ENCODE measurements around the gene FAM83C. TPM values are rescaled to one million over a fixed set of nuclear protein-coding genes. Genes with fewer than 3 reads are reported as not detected.

Gene FAM83C
- total and polyA plus RNA-seq, 2 experiments from 2014 or later = not detected

DNA sequence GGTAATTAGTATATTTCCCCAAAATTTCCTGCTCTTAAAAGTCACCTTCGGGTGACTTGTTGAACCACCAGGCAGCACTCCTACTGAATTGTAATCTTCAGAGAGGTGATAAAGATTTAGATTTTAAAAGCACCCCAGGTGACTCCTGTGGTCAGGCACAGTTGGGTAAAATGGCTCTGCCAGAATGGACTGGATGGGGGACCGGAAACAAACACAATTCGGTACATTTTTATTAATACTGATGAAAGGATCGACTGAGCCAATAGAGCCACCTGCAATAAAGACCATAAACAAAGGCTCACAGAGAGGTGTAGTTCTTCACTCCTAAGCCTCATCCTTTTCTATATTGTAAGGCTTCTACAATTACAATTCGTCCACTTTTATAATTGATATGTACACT, 19.6 kb upstream of the FAM83C start:
- H3K4me1 ChIP-seq (ENCODE audit: insufficient read depth) = peaks cover 78% of the 10 kb centered on the region
- H3K27me3 ChIP-seq (replicated peaks; ENCODE audit: insufficient read depth) = no peaks in the 10 kb centered on the region
- H3K9ac ChIP-seq = peak overlapping the region; percentile 50
- no peak for DNase-seq
- H4K20me1 ChIP-seq (ENCODE audit: insufficient read depth) = no peaks in the 10 kb centered on the region
- 87 to 89% methylated on average over 5 of the region's 5 CpGs for WGBS, 2 experiments (ENCODE audit: low coverage in 1 of 2, low lambda C conversion rate in 2 of 2, missing lambda C conversion rate in 2 of 2)
- no peaks in the 10 kb centered on the region for H3K79me2 ChIP-seq (ENCODE audit: insufficient read depth)
- H3F3A ChIP-seq (ENCODE audit: insufficient read depth) = peaks cover 69% of the 10 kb centered on the region
- H3K36me3 ChIP-seq (ENCODE audit: low read depth) = no peaks in the 10 kb centered on the region
- peak overlapping the region; percentile 74 for H3K4me2 ChIP-seq (ENCODE audit: unreplicated experiment)
- H3K9me3 ChIP-seq (ENCODE audit: low read depth) = no peaks in the 10 kb centered on the region
- peak overlapping the region; percentile 79 for H3K27ac ChIP-seq
- H3K9me2 ChIP-seq (ENCODE audit: insufficient read depth) = no peaks in the 10 kb centered on the region
- no peak overlapping the region for H2AFZ ChIP-seq
- 0 out of 2 replicates have a peak overlapping the region, but pooled peaks have one; percentile 10 for H3K4me3 ChIP-seq
- TF ChIP-seq EZH2phosphoT487 (IDR thresholded peaks at IDR 0.05; ENCODE audit: insufficient read depth, low read depth) (no peak), EZH2 (IDR thresholded peaks at IDR 0.05; ENCODE audit: insufficient read depth, poor library complexity, severe bottlenecking) (no peak)
- in situ Hi-C loops (cut with MboI) = no loop called here

GRCh38 chr20:35311409-35311808, 19.2 kb upstream of the FAM83C start:
- DNase-seq = peak; percentile 66
- H3K4me2 ChIP-seq (ENCODE audit: unreplicated experiment) = peak overlapping the region; percentile 74

GRCh38 chr20:35307666-35308653, 15.7 kb upstream of the FAM83C start:
- no peaks in the 10 kb centered on the region for H3K27me3 ChIP-seq (replicated peaks; ENCODE audit: insufficient read depth)
- H3F3A ChIP-seq (ENCODE audit: insufficient read depth) = peaks cover 66% of the 10 kb centered on the region
- no peak for TF ChIP-seq EZH2phosphoT487 (IDR thresholded peaks at IDR 0.05; ENCODE audit: insufficient read depth, low read depth)
- no peak for TF ChIP-seq EZH2 (IDR thresholded peaks at IDR 0.05; ENCODE audit: insufficient read depth, poor library complexity, severe bottlenecking)
- H3K9ac ChIP-seq = peak overlapping the region; percentile 66
- no peaks in the 10 kb centered on the region for H4K20me1 ChIP-seq (ENCODE audit: insufficient read depth)
- in situ Hi-C loops (cut with MboI) = no loop called here
- H3K4me1 ChIP-seq (ENCODE audit: insufficient read depth) = peaks cover 90% of the 10 kb centered on the region
- no peaks in the 10 kb centered on the region for H3K36me3 ChIP-seq (ENCODE audit: low read depth)
- no peak overlapping the region for H2AFZ ChIP-seq
- no peak overlapping the region for H3K4me3 ChIP-seq
- H3K4me2 ChIP-seq (ENCODE audit: unreplicated experiment) = peak overlapping the region; percentile 51
- 27% methylated on average over 13 of the region's 13 CpGs for WGBS, 2 experiments (ENCODE audit: low coverage in 1 of 2, low lambda C conversion rate in 2 of 2, missing lambda C conversion rate in 2 of 2)
- H3K27ac ChIP-seq = peak overlapping the region; percentile 87
- H3K9me3 ChIP-seq (ENCODE audit: low read depth) = no peaks in the 10 kb centered on the region
- H3K79me2 ChIP-seq (ENCODE audit: insufficient read depth) = no peaks in the 10 kb centered on the region
- H3K9me2 ChIP-seq (ENCODE audit: insufficient read depth) = no peaks in the 10 kb centered on the region
- peak; percentile 92 for DNase-seq

More at GRCh38 chr20:35311409-35311808, 19.2 kb upstream of the FAM83C start:
- Histone ChIP-seq H3K4me1 (ENCODE audit: insufficient read depth) (peaks cover 82% of the 10 kb centered on the region), H3K36me3 (ENCODE audit: low read depth) (no peaks in the 10 kb centered on the region), H3K9ac (peak overlapping the region; percentile 50), H3K27me3 (replicated peaks; ENCODE audit: insufficient read depth) (no peaks in the 10 kb centered on the region), H3F3A (ENCODE audit: insufficient read depth) (peaks cover 73% of the 10 kb centered on the region), H2AFZ (no peak overlapping the region), H3K4me3 (no peak overlapping the region), H3K9me2 (ENCODE audit: insufficient read depth) (no peaks in the 10 kb centered on the region), H4K20me1 (ENCODE audit: insufficient read depth) (no peaks in the 10 kb centered on the region), H3K27ac (peak overlapping the region; percentile 79), H3K9me3 (ENCODE audit: low read depth) (no peaks in the 10 kb centered on the region), H3K79me2 (ENCODE audit: insufficient read depth) (no peaks in the 10 kb centered on the region)
- in situ Hi-C loops (cut with MboI) = no loop called here
- no peak for TF ChIP-seq EZH2 (IDR thresholded peaks at IDR 0.05; ENCODE audit: insufficient read depth, poor library complexity, severe bottlenecking)
- 56 to 69% methylated on average over 2 of the region's 2 CpGs for WGBS, 2 experiments (ENCODE audit: low coverage in 1 of 2, low lambda C conversion rate in 2 of 2, missing lambda C conversion rate in 2 of 2)

- no peaks in the 10 kb centered on the region for H3K9me3 ChIP-seq (ENCODE audit: low read depth)
- no peak overlapping the region for H3K4me3 ChIP-seq
- H4K20me1 ChIP-seq (ENCODE audit: insufficient read depth) = no peaks in the 10 kb centered on the region
- H3F3A ChIP-seq (ENCODE audit: insufficient read depth) = peaks cover 68% of the 10 kb centered on the region
- H3K27ac ChIP-seq = peak overlapping the region; percentile 87
- H3K36me3 ChIP-seq (ENCODE audit: low read depth) = no peaks in the 10 kb centered on the region
- H3K9me2 ChIP-seq (ENCODE audit: insufficient read depth) = no peaks in the 10 kb centered on the region
- H3K79me2 ChIP-seq (ENCODE audit: insufficient read depth) = no peaks in the 10 kb centered on the region
- no peaks in the 10 kb centered on the region for H3K27me3 ChIP-seq (replicated peaks; ENCODE audit: insufficient read depth)
- peak overlapping the region; percentile 76 for H3K4me2 ChIP-seq (ENCODE audit: unreplicated experiment)
- in situ Hi-C loops (cut with MboI) = no loop called here
- TF ChIP-seq EZH2 (IDR thresholded peaks at IDR 0.05; ENCODE audit: insufficient read depth, poor library complexity, severe bottlenecking) (no peak), EZH2phosphoT487 (IDR thresholded peaks at IDR 0.05; ENCODE audit: insufficient read depth, low read depth) (no peak)
- no peak overlapping the region for H2AFZ ChIP-seq
- WGBS, 2 experiments (ENCODE audit: low coverage in 1 of 2, low lambda C conversion rate in 2 of 2, missing lambda C conversion rate in 2 of 2) = 62 to 66% methylated on average over 4 of the region's 4 CpGs
- peak; percentile 76 for DNase-seq
- peak overlapping the region; percentile 66 for H3K9ac ChIP-seq
- peaks cover 90% of the 10 kb centered on the region for H3K4me1 ChIP-seq (ENCODE audit: insufficient read depth)
These were observed 14.8 kb upstream of the FAM83C start for GRCh38 chr20:35306931-35307517.

Measured in GM23248 (cell line).